ENCODE results near the gene MGLL.

- TF ChIP-seq CTCF (IDR thresholded peaks at IDR 0.05; ENCODE audit: low read depth, low read length) (no peak), EZH2phosphoT487 (IDR thresholded peaks at IDR 0.05; ENCODE audit: low read depth) (no peak)
Observed at GRCh38 chr3:127856801-127857200, 34.5 kb upstream of the MGLL start.

Data from OCI-LY3 (cell line).